GM12878 (cell line): ENCODE measurements around the gene MAST4. TPM values are rescaled to one million over a fixed set of nuclear protein-coding genes. Genes with fewer than 3 reads are reported as not detected.

Experiments
- ATAC-seq: fragments of 200-7000 bp; cut with Tn5 transposase; 3 replicates; pipeline ENCODE4 v1.9.1; 2020; ENCODE audit warnings: mild to moderate bottlenecking, moderate library complexity
- BruUV-seq: library from RNA; stranded (reverse); fragments of 400-500 nt; replicated peaks from 2 replicates; lab custom pipeline; 2021; lab: Mats Ljungman, UMichigan
- CTCF ChIA-PET: fragments of 300-600 bp; sonication (Branson Sonifier 250); formaldehyde crosslinking; extraction: SDS; loops from one replicate; lab custom pipeline; 2021; ENCODE audit warnings: inconsistent platforms; lab: Yijun Ruan, JAX
- POLR2A ChIA-PET: fragments of 350-600 bp; formaldehyde crosslinking; extraction: SDS; loops from one replicate; lab custom pipeline; 2021; ENCODE audit warnings: inconsistent platforms; lab: Charles Lee
- RAD21 ChIA-PET: fragments of 300-600 bp; sonication (Branson Sonifier 250); formaldehyde crosslinking; loops from one replicate; lab custom pipeline; 2023; ENCODE audit warnings: antibody characterized with exemption; ENCODE audit not compliant: unreplicated experiment; lab: Charles Lee
- SMC1A ChIA-PET: fragments of 300-600 bp; sonication (Branson Sonifier 250); formaldehyde crosslinking; loops from one replicate; lab custom pipeline; 2023; ENCODE audit not compliant: unreplicated experiment, uncharacterized antibody; lab: Charles Lee
- DNase-seq: peaks from one replicate; pipeline ENCODE4 v3.0.0-alpha.2; 2011; ENCODE audit warnings: low read depth, low spot score
- FAIRE-seq: peaks from 3 replicates; lab custom pipeline; 2011; peaks lifted over from hg19 to GRCh38; lab: Jason Lieb, UNC
- H2AFZ ChIP-seq: 2 replicates; pipeline ENCODE4 v1.6.0; 2011; ENCODE audit warnings: low read depth, low read length, control low read depth; ENCODE audit not compliant: control insufficient read depth
- H3K27ac ChIP-seq: 2 replicates; pipeline ENCODE4 v1.5.1; 2011; ENCODE audit warnings: control low read depth; ENCODE audit not compliant: control insufficient read depth, insufficient read depth
- H3K27me3 ChIP-seq, 2 experiments: replicated peaks in 1 of 2; 2 replicates each; pipeline versions ENCODE4 v1.6.0 to v1.6.1; 2011; ENCODE audit warnings: low read length in 1 of 2; ENCODE audit not compliant: control insufficient read depth in 2 of 2, insufficient read depth in 2 of 2
- H3K36me3 ChIP-seq, 2 experiments: 2 replicates each; pipeline ENCODE4 v1.5.1; 2011; ENCODE audit warnings: low read length in 1 of 2; ENCODE audit not compliant: control insufficient read depth in 2 of 2, insufficient read depth in 2 of 2
- H3K4me1 ChIP-seq: 2 replicates; pipeline ENCODE4 v1.6.1; 2011; ENCODE audit warnings: mild to moderate bottlenecking, low read length, moderate library complexity, mixed read lengths; ENCODE audit not compliant: control insufficient read depth, insufficient read depth
- H3K4me2 ChIP-seq: 2 replicates; pipeline ENCODE4 v1.6.0; 2011; ENCODE audit warnings: control low read depth; ENCODE audit not compliant: control insufficient read depth, insufficient read depth
- H3K4me3 ChIP-seq: fragments of 200-600 bp; sonication (generic); 2 replicates; pipeline ENCODE4 v1.5.1; 2016
- H3K79me2 ChIP-seq: 2 replicates; pipeline ENCODE4 v1.6.0; 2011; ENCODE audit warnings: low read length; ENCODE audit not compliant: control insufficient read depth, insufficient read depth
- H3K9ac ChIP-seq: 2 replicates; pipeline ENCODE4 v1.8.0; 2011; ENCODE audit warnings: low read length, control low read depth, mixed read lengths; ENCODE audit not compliant: control insufficient read depth, insufficient read depth
- H3K9me3 ChIP-seq: replicated peaks from 3 replicates; pipeline ENCODE4 v1.5.1; 2011; ENCODE audit warnings: mild to moderate bottlenecking, low read length; ENCODE audit not compliant: control insufficient read depth, insufficient read depth
- H4K20me1 ChIP-seq: 2 replicates; pipeline ENCODE4 v1.6.0; 2011; ENCODE audit not compliant: control insufficient read depth, insufficient read depth
- CBX3 ChIP-seq: fragments of 200-600 bp; sonication (generic); IDR thresholded peaks from 2 replicates; pipeline ENCODE4 v1.6.1; 2016; ENCODE audit warnings: low read depth, borderline replicate concordance
- HDAC6 ChIP-seq: fragments of 200-600 bp; sonication (generic); IDR thresholded peaks from one replicate; pipeline ENCODE4 v1.8.0; 2017; ENCODE audit warnings: antibody characterized with exemption; ENCODE audit not compliant: unreplicated experiment
- JUND ChIP-seq: IDR thresholded peaks from 2 replicates; pipeline ENCODE4 v1.6.1; 2012; ENCODE audit warnings: low read depth, mild to moderate bottlenecking, low read length, improper control_type of control experiment, moderate library complexity
- MTA3 ChIP-seq: IDR thresholded peaks from 2 replicates; pipeline ENCODE4 v1.6.1; 2012; ENCODE audit warnings: low read length, inconsistent platforms, borderline replicate concordance
- MYB ChIP-seq: fragments of 150-350 bp; IDR thresholded peaks from 2 replicates; pipeline ENCODE4 v1.6.1; 2014; ENCODE audit warnings: mild to moderate bottlenecking, low read depth, low read length, borderline replicate concordance
- NFYA ChIP-seq: IDR thresholded peaks from 2 replicates; pipeline ENCODE4 v1.6.1; 2011; ENCODE audit warnings: low read depth, mild to moderate bottlenecking, low read length, improper control_type of control experiment, borderline replicate concordance
- POLR2A ChIP-seq: IDR thresholded peaks from 2 replicates; pipeline ENCODE4 v1.6.1; 2011; ENCODE audit warnings: low read depth, mild to moderate bottlenecking, low read length
- TCF12 ChIP-seq: IDR thresholded peaks from 2 replicates; pipeline ENCODE4 v1.6.1; 2011; ENCODE audit warnings: low read depth, mild to moderate bottlenecking, low read length
- ZBED1 ChIP-seq: IDR thresholded peaks from 2 replicates; pipeline ENCODE4 v1.6.1; 2016; ENCODE audit warnings: borderline replicate concordance
- ZNF687 ChIP-seq: fragments of 450-650 bp; IDR thresholded peaks from 2 replicates; pipeline ENCODE4 v1.6.1; 2017; ENCODE audit warnings: mild to moderate bottlenecking, moderate library complexity
- WGBS: methylation state at CpG from one replicate; pipeline ENCODE4 v1.1.6; 2016; ENCODE audit warnings: low lambda C conversion rate; ENCODE audit not compliant: insufficient replicate concordance, insufficient coverage; ENCODE audit errors: missing lambda C conversion rate; 5-methylcytosine and 5-hydroxymethylcytosine counted together
- in situ Hi-C: fragments of 300-500 bp; cut with MboI; formaldehyde crosslinking; loops from 9 replicates; pipeline ENCODE4 v1.14.3; 2018; ENCODE audit warnings: mixed read lengths
- intact Hi-C: fragments of 100-400 bp; cut with micrococcal nuclease; formaldehyde crosslinking; loops from one replicate; pipeline ENCODE4 v1.14.2; 2022; ENCODE audit not compliant: unreplicated experiment
- polyA plus RNA-seq, 11 experiments: library from polyadenylated mRNA; depleted of rRNA in 4 of 11; unstranded in 6 of 11; stranded (reverse) in 5 of 11; fragments of >200 nt; fragmentation: Nextera tagmentation in 4 of 11; fragmentation: Illumina TruSeq in 1 of 11; extraction: Ambion mirVana in 4 of 11; extraction: Trizol in 1 of 11; gene quantifications; 1 replicate in 1 of 11; 2 replicates in 10 of 11; pipeline versions ENCODE4 v1.2.1 to v1.2.3, GENCODE V29; 2011 to 2016; ENCODE audit warnings: inconsistent platforms in 2 of 11, missing spikeins in 2 of 11, low read depth in 1 of 11
- total RNA-seq, 4 experiments: library from RNA; depleted of rRNA in 3 of 4; stranded (reverse); fragments of >200 nt in 3 of 4; fragmentation: Illumina TruSeq in 1 of 4; extraction: Trizol in 1 of 4; gene quantifications; 2 replicates each; pipeline versions ENCODE4 v1.2.1 to v1.2.3, GENCODE V29; 2013 to 2021

MAST4 gene
- total and polyA plus RNA-seq, 10 of the 15 experiments (the other 5 are each of a cell fraction or from before 2014, with no cell fraction given), result 0.02 to 1.6 (median 0.29) TPM; not detected in 1

DNA sequence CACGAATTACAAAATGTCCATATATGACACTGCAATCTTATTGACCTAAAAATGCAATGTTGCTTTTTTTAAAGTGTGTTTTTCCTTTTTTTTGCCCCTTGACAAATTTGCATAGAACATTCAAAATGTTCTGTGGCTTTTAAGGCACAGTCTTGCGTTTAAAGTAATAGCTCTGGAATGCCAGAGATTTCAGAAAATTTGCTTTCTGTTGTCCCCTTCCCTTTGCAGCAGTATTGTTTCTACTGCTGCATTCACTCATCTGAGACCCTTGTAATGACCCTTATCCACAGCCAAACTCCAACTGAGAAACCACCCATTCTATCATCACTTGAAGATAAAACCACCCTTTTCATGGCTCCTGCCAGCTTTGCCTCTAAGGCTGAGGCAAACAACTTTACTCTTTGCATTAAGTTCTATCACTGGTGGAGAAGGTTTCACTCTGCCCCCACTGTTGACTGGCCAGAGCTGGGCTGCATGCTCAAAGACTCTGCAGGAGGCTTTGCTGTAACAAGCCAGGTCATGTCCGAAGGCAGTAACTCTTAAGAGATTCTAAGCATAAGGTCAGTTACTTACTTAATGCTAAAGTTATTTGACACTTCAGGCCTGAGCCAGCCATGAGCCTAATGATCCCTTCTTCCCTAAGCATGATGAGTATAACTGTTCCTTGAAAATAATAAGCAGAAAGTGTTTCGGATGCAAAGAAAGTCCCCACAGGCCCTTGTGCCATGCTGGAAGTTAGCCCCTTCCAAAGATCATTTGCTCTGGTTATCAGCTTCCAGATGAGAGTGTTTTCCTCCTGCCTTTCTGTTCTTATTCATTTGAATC is 498.5 kb downstream of the MAST4 start (continued):
- TF ChIP-seq JUND (no peak), ZNF687 (no peak), MTA3 (no peak), POLR2A (no peak), ZBED1 (no peak)
- TF ChIP-seq, all 136 proteins: peak for 0

DNA sequence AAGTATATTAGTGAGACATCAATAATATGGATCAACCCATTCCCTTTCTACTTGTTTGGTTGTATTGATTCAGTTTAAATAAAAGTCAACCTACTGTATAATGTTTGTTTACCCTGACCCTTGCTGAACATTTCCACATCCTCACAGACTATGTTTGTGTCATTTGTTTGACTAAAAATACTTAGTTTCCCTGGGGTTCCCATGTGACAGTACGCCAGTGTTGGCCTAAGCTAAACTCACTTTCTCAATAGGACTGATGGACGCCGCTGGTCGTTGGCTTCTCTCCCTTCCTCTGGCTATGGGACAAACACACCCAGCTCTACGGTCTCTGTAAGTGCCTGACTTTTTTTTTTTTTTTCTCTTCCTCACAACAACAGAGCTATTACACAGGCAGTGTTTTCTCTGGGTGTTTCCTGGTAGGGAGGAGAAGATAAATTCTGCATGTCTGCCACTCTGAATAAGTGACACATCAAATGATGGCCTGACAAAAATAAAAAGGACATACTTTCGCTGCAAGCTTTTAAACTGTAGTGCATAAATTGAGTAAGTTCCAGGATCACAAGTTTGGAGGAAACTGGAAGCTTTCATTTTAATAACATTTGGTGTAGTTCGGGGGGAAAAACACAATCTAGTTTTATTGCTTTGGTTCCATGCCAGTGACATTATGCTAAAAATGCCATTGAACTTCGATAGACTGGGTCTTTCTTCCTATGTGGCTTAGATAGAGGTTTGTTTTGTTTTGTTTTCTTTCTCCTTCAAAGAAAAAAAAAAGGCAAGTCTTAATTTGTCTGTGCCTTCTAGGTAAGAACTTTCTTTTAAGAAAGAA is 499.4 kb downstream of the MAST4 start:
- ChIA-PET RAD21 (no interaction called here), SMC1A (no interaction called here), POLR2A (no interaction called here), CTCF (no interaction called here)
- Histone ChIP-seq H3K4me3 (no peak overlapping the region), H3K9me3 (no peaks in the 10 kb centered on the region), H3K36me3 (no peaks in the 10 kb centered on the region), H3K4me1 (no peaks in the 10 kb centered on the region), H3K27ac (no peak overlapping the region), H3K79me2 (no peaks in the 10 kb centered on the region), H3K4me2 (no peak overlapping the region), H3K27me3 (no peaks in the 10 kb centered on the region), H3K9ac (no peak overlapping the region), H2AFZ (no peak overlapping the region), H4K20me1 (no peaks in the 10 kb centered on the region)
- WGBS, result 47% methylated on average over 8 of the region's 8 CpGs
- in situ Hi-C loops, result no loop called here
- TF ChIP-seq NFYA (no peak), CBX3 (no peak), MYB (no peak), TCF12 (no peak), HDAC6 (no peak)
- BruUV-seq, result no TSS peak
- ATAC-seq, result no peak
- no peak for DNase-seq
- no peak for FAIRE-seq
- intact Hi-C loops, result no loop called here
